GM12892 (cell line): ENCODE data around the gene HSD17B2.

ENCODE experiments used
- POLR2A ChIP-seq: IDR thresholded peaks from 2 replicates; pipeline ENCODE4 v1.6.1; 2011; ENCODE audit warnings: low read depth, low read length, control low read depth
- POLR2AphosphoS5 ChIP-seq: IDR thresholded peaks from 2 replicates; pipeline ENCODE4 v1.6.1; 2011; ENCODE audit warnings: low read depth, low read length, control low read depth
- TAF1 ChIP-seq: IDR thresholded peaks from 2 replicates; pipeline ENCODE4 v1.6.1; 2011; ENCODE audit warnings: low read depth, mild to moderate bottlenecking, control low read depth, low read length, borderline replicate concordance

DNA sequence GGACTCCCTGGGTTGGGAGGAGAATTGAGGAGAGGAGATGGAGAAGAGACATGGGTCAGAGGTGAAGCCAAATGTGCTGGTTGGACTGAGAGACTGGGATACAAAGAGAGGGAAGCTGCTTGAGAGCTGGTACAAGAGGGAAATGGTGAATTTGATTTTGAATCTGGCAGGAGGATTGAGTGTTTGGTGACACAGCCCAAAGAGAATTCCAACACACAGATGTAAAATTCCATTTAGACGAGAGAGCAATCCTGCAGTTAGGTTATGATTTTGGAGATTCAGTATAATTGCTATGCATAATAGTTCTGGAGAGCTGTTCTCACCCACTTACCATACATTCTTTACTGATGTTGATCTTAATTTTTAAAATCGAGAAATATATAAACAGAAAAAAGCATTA lies 57.7 kb downstream of the HSD17B2 start:
- no peak for TF ChIP-seq POLR2AphosphoS5
- no peak for TF ChIP-seq POLR2A
- TF ChIP-seq TAF1, result no peak
